Central memory CD8-positive, alpha-beta T cell (primary cell): Measurements from ENCODE around the gene NAALADL2.

Source experiments
- ATAC-seq: fragments of 150-1000 bp; cut with Tn5 transposase; replicated peaks from 2 replicates; pipeline ENCODE4 v1.10.0; 2022; ENCODE audit warnings: mild to moderate bottlenecking, moderate FRiP score, moderate number of reproducible peaks; ENCODE audit not compliant: poor library complexity, severe bottlenecking; ENCODE audit errors: extremely low read depth
- DNase-seq, 2 donors: peaks; one replicate each; pipeline ENCODE4 v3.0.0; 2021; ENCODE audit warnings: low spot score in 2 of 2
- H3K27ac Mint-ChIP-seq: one replicate; pipeline ENCODE4 v1.8.0; 2022; ENCODE audit warnings: low read depth, mild to moderate bottlenecking, moderate library complexity, mixed read lengths
- H3K27me3 Mint-ChIP-seq: one replicate; pipeline ENCODE4 v1.8.0; 2022; ENCODE audit warnings: mixed read lengths
- H3K36me3 Mint-ChIP-seq: one replicate; pipeline ENCODE4 v1.8.0; 2022; ENCODE audit warnings: mild to moderate bottlenecking, moderate library complexity, mixed read lengths; ENCODE audit not compliant: insufficient read depth
- H3K4me1 Mint-ChIP-seq: one replicate; pipeline ENCODE4 v1.8.0; 2022; ENCODE audit warnings: mixed read lengths
- H3K4me3 Mint-ChIP-seq: one replicate; pipeline ENCODE4 v1.8.0; 2022; ENCODE audit warnings: mild to moderate bottlenecking, moderate library complexity, mixed read lengths
- H3K9me3 Mint-ChIP-seq: one replicate; pipeline ENCODE4 v1.8.0; 2022; ENCODE audit warnings: mixed read lengths

NAALADL2 gene

DNA sequence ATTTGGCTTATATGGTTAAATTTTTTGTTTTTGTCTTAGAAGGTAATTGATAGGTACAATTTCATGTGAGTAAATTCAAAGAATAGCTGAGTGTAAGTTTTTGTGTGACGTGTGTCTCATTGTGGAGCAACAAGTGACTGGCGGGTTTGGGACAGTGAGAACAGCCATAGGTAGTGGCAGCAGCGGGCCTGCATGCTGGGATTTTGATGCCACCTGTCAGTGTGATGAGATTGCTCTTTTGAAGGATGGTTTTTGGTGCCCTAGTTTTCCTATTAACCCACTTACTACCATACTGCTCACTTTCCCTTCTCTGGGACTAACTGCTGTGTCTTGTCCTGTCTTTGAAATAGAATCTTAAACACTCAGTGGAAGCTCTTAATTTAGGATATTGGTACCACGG, 522.6 kb downstream of the NAALADL2 start:
- Mint-ChIP-seq H3K36me3 (no peaks in the 10 kb centered on the region), H3K27me3 (no peaks in the 10 kb centered on the region), H3K4me3 (no peak overlapping the region), H3K9me3 (peaks cover 2% of the 10 kb centered on the region), H3K27ac (no peak overlapping the region), H3K4me1 (no peaks in the 10 kb centered on the region)
- DNase-seq: no peak
- no peak for ATAC-seq

DNA sequence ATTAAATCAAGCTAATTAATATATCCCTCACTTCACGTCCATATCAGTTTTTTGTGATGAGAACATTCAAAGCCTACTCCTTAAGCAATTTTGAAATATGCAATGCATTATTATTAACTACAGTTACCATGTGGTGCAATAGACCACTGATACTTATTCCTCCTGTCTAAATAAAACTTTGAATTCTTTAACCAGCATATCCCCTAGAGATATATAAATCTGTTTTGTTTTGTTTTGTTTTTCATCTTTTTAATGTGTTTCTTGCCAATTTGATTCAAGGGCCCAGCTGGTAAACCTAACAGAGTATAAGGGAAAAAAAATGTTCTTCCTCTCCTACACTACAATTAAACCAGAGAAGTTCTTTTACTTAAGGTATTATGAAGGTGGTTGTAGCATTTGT, 524.2 kb downstream of the NAALADL2 start:
- no peak for ATAC-seq
- Mint-ChIP-seq H3K27me3 (no peaks in the 10 kb centered on the region), H3K4me3 (no peak overlapping the region), H3K36me3 (no peaks in the 10 kb centered on the region), H3K27ac (no peak overlapping the region), H3K9me3 (peaks cover 5% of the 10 kb centered on the region), H3K4me1 (no peaks in the 10 kb centered on the region)
- no peak for DNase-seq

- Mint-ChIP-seq H3K9me3 (peaks cover 5% of the 10 kb centered on the region), H3K36me3 (no peaks in the 10 kb centered on the region), H3K27me3 (no peaks in the 10 kb centered on the region), H3K4me3 (no peak overlapping the region), H3K27ac (no peak overlapping the region), H3K4me1 (no peaks in the 10 kb centered on the region)
- no peak for DNase-seq
- no peak for ATAC-seq
These were observed 524.7 kb downstream of the NAALADL2 start for GRCh38 chr3:175383813-175384212.

DNA sequence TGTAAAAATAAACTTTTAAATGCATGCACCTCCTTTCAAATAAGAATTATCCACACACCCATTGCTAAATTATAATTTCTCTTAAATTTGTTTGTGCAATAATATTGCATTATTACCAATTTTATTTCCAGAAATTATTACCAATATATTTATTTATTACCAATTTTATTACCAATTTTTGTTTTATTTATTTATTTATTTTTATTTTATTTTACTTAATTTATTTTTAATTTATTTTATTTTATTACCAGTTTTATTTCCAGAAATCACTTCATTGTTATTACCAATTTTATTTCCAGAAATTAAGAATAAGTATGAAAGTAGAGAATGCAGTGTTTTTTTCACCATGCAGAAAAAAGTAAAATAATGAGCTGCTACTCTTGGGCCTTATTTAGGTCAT, 525.4 kb downstream of the NAALADL2 start:
- no peaks in the 10 kb centered on the region for H3K36me3 Mint-ChIP-seq
- no peaks in the 10 kb centered on the region for H3K4me1 Mint-ChIP-seq
- H3K27ac Mint-ChIP-seq: no peak overlapping the region
- peaks cover 5% of the 10 kb centered on the region for H3K9me3 Mint-ChIP-seq
- no peak for ATAC-seq
- no peak for DNase-seq
- H3K4me3 Mint-ChIP-seq: no peak overlapping the region
- no peaks in the 10 kb centered on the region for H3K27me3 Mint-ChIP-seq

- DNase-seq (no peak), ATAC-seq (no peak)
- Mint-ChIP-seq H3K9me3 (peaks cover 5% of the 10 kb centered on the region), H3K27me3 (no peaks in the 10 kb centered on the region), H3K4me1 (no peaks in the 10 kb centered on the region), H3K4me3 (no peak overlapping the region), H3K27ac (no peak overlapping the region), H3K36me3 (no peaks in the 10 kb centered on the region)
These were observed 527.5 kb downstream of the NAALADL2 start for GRCh38 chr3:175386630-175387029.

- Mint-ChIP-seq H3K9me3 (peaks cover 16% of the 10 kb centered on the region), H3K27me3 (no peaks in the 10 kb centered on the region), H3K4me3 (no peak overlapping the region), H3K4me1 (no peaks in the 10 kb centered on the region), H3K36me3 (no peaks in the 10 kb centered on the region), H3K27ac (no peak overlapping the region)
- DNase-seq (no peak), ATAC-seq (no peak)
These were observed 530.4 kb downstream of the NAALADL2 start for GRCh38 chr3:175389560-175389959.

DNA sequence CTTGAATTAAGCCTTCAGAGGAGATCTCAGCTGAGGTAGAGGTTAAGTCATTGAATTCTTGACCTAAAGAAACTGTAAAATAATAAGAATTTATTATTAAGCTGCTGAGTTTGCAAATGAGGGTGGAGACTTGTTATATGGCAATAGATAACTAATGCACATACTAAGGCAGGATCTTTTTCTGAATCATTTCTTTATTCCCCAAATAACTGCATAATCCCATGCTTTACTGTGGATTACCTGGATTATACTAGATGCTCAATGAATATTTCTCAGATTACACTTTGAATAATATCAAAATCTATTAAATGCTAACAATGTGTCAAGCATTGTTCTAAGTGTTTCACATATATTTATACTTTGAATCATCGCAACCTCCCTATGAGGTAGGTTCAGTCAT, 532.5 kb downstream of the NAALADL2 start:
- no peak overlapping the region for H3K4me3 Mint-ChIP-seq
- DNase-seq (no peak), ATAC-seq (no peak)
- H3K9me3 Mint-ChIP-seq: peaks cover 14% of the 10 kb centered on the region
- no peaks in the 10 kb centered on the region for H3K27me3 Mint-ChIP-seq
- H3K4me1 Mint-ChIP-seq: no peaks in the 10 kb centered on the region
- H3K27ac Mint-ChIP-seq: no peak overlapping the region
- H3K36me3 Mint-ChIP-seq: no peaks in the 10 kb centered on the region

GRCh38 chr3:175392653-175393052, 533.5 kb downstream of the NAALADL2 start:
- ATAC-seq (no peak), DNase-seq (no peak)
- no peaks in the 10 kb centered on the region for H3K27me3 Mint-ChIP-seq
- no peaks in the 10 kb centered on the region for H3K36me3 Mint-ChIP-seq
- no peak overlapping the region for H3K27ac Mint-ChIP-seq
- peaks cover 11% of the 10 kb centered on the region for H3K9me3 Mint-ChIP-seq
- H3K4me1 Mint-ChIP-seq: no peaks in the 10 kb centered on the region
- H3K4me3 Mint-ChIP-seq: no peak overlapping the region

- no peak for DNase-seq
- Mint-ChIP-seq H3K27ac (no peak overlapping the region), H3K9me3 (peaks cover 8% of the 10 kb centered on the region), H3K36me3 (no peaks in the 10 kb centered on the region), H3K4me3 (no peak overlapping the region), H3K4me1 (no peaks in the 10 kb centered on the region), H3K27me3 (no peaks in the 10 kb centered on the region)
- ATAC-seq: no peak
These were observed 538.2 kb downstream of the NAALADL2 start for GRCh38 chr3:175397372-175397771.

- H3K4me3 Mint-ChIP-seq: no peak overlapping the region
- no peaks in the 10 kb centered on the region for H3K4me1 Mint-ChIP-seq
- H3K27ac Mint-ChIP-seq: no peak overlapping the region
- no peak for ATAC-seq
- DNase-seq: no peak
- no peaks in the 10 kb centered on the region for H3K27me3 Mint-ChIP-seq
- H3K36me3 Mint-ChIP-seq: no peaks in the 10 kb centered on the region
- peaks cover 12% of the 10 kb centered on the region for H3K9me3 Mint-ChIP-seq
These were observed 539.5 kb downstream of the NAALADL2 start for GRCh38 chr3:175398676-175399075.

- ATAC-seq: no peak
- Mint-ChIP-seq H3K36me3 (no peaks in the 10 kb centered on the region), H3K27me3 (no peaks in the 10 kb centered on the region), H3K9me3 (peaks cover 8% of the 10 kb centered on the region), H3K4me3 (no peak overlapping the region), H3K4me1 (no peaks in the 10 kb centered on the region), H3K27ac (no peak overlapping the region)
- no peak for DNase-seq
These were observed 540.2 kb downstream of the NAALADL2 start for GRCh38 chr3:175399156-175399840.

DNA sequence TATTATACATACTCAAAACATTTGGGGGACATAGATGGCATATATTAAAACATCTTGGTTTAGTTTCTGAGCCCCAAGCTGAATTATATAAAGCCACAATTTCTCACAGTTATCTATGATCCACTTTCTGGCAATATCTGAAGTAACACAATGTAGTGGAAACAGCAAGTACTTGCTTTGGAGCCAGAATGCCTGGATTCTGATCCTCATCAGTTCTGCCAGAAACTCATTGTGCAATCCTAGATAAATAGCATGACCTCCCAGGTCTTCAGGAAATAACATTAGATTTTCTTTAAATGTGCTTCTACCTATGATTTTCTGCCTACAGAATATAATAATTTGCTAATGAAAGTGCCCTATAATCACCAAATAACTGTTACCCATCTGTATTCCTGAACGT, 544.9 kb downstream of the NAALADL2 start:
- no peaks in the 10 kb centered on the region for H3K27me3 Mint-ChIP-seq
- no peak overlapping the region for H3K27ac Mint-ChIP-seq
- peaks cover 8% of the 10 kb centered on the region for H3K9me3 Mint-ChIP-seq
- no peak for ATAC-seq
- H3K4me1 Mint-ChIP-seq: no peaks in the 10 kb centered on the region
- H3K36me3 Mint-ChIP-seq: no peaks in the 10 kb centered on the region
- DNase-seq: no peak
- H3K4me3 Mint-ChIP-seq: no peak overlapping the region

- H3K9me3 Mint-ChIP-seq: peaks cover 8% of the 10 kb centered on the region
- H3K27ac Mint-ChIP-seq: no peak overlapping the region
- DNase-seq (no peak), ATAC-seq (no peak)
- no peaks in the 10 kb centered on the region for H3K4me1 Mint-ChIP-seq
- no peaks in the 10 kb centered on the region for H3K27me3 Mint-ChIP-seq
- no peaks in the 10 kb centered on the region for H3K36me3 Mint-ChIP-seq
- H3K4me3 Mint-ChIP-seq: no peak overlapping the region
These were observed 545.5 kb downstream of the NAALADL2 start for GRCh38 chr3:175404621-175405020.
